A549 (cell line): ENCODE measurements around the gene GNPDA2. TPM values are rescaled to one million over a fixed set of nuclear protein-coding genes. Genes with fewer than 3 reads are reported as not detected.

ENCODE experiments used
- ATAC-seq, 2 experiments: fragments of 200-7000 bp in 1 of 2; fragments of >200 bp in 1 of 2; cut with Nextera tagmentation in 1 of 2; cut with Tn5 transposase in 1 of 2; 3 replicates each; pipeline versions ENCODE4 v1.8.0 to v1.9.1; 2018 to 2020; ENCODE audit warnings: mild to moderate bottlenecking in 1 of 2, moderate library complexity in 1 of 2
- CTCF ChIA-PET: fragments of 300-600 bp; sonication (Branson Sonifier 250); formaldehyde crosslinking; extraction: SDS; loops from one replicate; lab custom pipeline; 2021; ENCODE audit warnings: antibody characterized with exemption, inconsistent platforms; lab: Yijun Ruan, JAX
- POLR2A ChIA-PET: fragments of 350-600 bp; formaldehyde crosslinking; extraction: SDS; loops from one replicate; lab custom pipeline; 2021; ENCODE audit warnings: antibody characterized with exemption, inconsistent platforms; lab: Yijun Ruan, JAX
- DNase-seq, 2 experiments: peaks; one replicate each; pipeline versions ENCODE4 v3.0.0 to v3.0.0-alpha.2; 2011 to 2016; ENCODE audit warnings: low read depth in 1 of 2, low spot score in 1 of 2
- FAIRE-seq: peaks from 2 replicates; lab custom pipeline; 2011; peaks lifted over from hg19 to GRCh38; lab: Jason Lieb, UNC
- H3K27ac ChIP-seq, 2 experiments: fragments of >200 bp; sonication (Bioruptor Twin); formaldehyde crosslinking; 3 replicates each; pipeline ENCODE4 v1.5.1; 2016 to 2017
- H3K4me1 ChIP-seq: fragments of >200 bp; sonication (Bioruptor Twin); formaldehyde crosslinking; 3 replicates; pipeline ENCODE4 v1.6.1; 2016
- H3K4me2 ChIP-seq: fragments of >200 bp; sonication (Bioruptor Twin); formaldehyde crosslinking; 3 replicates; pipeline ENCODE4 v1.6.1; 2016
- H3K4me3 ChIP-seq: fragments of >200 bp; sonication (Bioruptor Twin); formaldehyde crosslinking; 3 replicates; pipeline ENCODE4 v1.5.1; 2016
- H3K9me3 ChIP-seq: fragments of >200 bp; sonication (Bioruptor Twin); formaldehyde crosslinking; 3 replicates; pipeline ENCODE4 v1.6.1; 2016
- BCL3 ChIP-seq: fragments of >200 bp; sonication (Bioruptor Twin); formaldehyde crosslinking; IDR thresholded peaks from 3 replicates; pipeline ENCODE4 v1.6.1; 2016
- BHLHE40 ChIP-seq: IDR thresholded peaks from 2 replicates; pipeline ENCODE4 v1.6.1; 2012; ENCODE audit warnings: low read depth, low read length, inconsistent platforms
- CBX2 ChIP-seq: fragments of 200-600 bp; sonication (generic); IDR thresholded peaks from 2 replicates; pipeline ENCODE4 v1.6.1; 2016; ENCODE audit warnings: low read depth, mild to moderate bottlenecking, borderline replicate concordance
- GATA3 ChIP-seq: IDR thresholded peaks from 2 replicates; pipeline ENCODE4 v1.6.1; 2012; ENCODE audit warnings: borderline replicate concordance
- KDM1A ChIP-seq: fragments of 200-600 bp; sonication (generic); IDR thresholded peaks from 2 replicates; pipeline ENCODE4 v1.6.1; 2016; ENCODE audit warnings: low read depth, mild to moderate bottlenecking
- KDM5A ChIP-seq: fragments of 200-600 bp; sonication (generic); IDR thresholded peaks from 2 replicates; pipeline ENCODE4 v1.6.1; 2016; ENCODE audit warnings: antibody characterized with exemption, mild to moderate bottlenecking
- MAZ ChIP-seq: fragments of 150-350 bp; IDR thresholded peaks from 2 replicates; pipeline ENCODE4 v1.6.1; 2014; ENCODE audit warnings: antibody characterized with exemption, low read depth, low read length, borderline replicate concordance
- NFE2L2 ChIP-seq: fragments of 150-350 bp; conservative IDR thresholded peaks from 2 replicates; pipeline ENCODE4 v1.6.1; 2014; ENCODE audit warnings: low read length
- NPAS2 ChIP-seq: fragments of 250-450 bp; sonication (Bioruptor Pico); IDR thresholded peaks from 2 replicates; pipeline ENCODE4 v1.8.0; 2022; ENCODE audit warnings: mild to moderate bottlenecking, moderate library complexity, borderline replicate concordance
- RAD21 ChIP-seq, 2 experiments: fragments of >200 bp in 1 of 2; sonication (Bioruptor Twin) in 1 of 2; formaldehyde crosslinking in 1 of 2; IDR thresholded peaks in 1 of 2; conservative IDR thresholded peaks in 1 of 2; 2 replicates in 1 of 2; 3 replicates in 1 of 2; pipeline ENCODE4 v1.6.1; 2012 to 2018; ENCODE audit warnings: inconsistent platforms in 1 of 2
- RARB ChIP-seq: fragments of 250-450 bp; sonication (Bioruptor Pico); IDR thresholded peaks from 2 replicates; pipeline ENCODE4 v1.8.0; 2021; ENCODE audit warnings: mild to moderate bottlenecking, moderate library complexity
- RFX5 ChIP-seq: fragments of 450-650 bp; IDR thresholded peaks from 2 replicates; pipeline ENCODE4 v1.7.1; 2014; ENCODE audit warnings: antibody characterized with exemption, mild to moderate bottlenecking, moderate library complexity
- RNF2 ChIP-seq: fragments of 200-600 bp; sonication (generic); IDR thresholded peaks from 2 replicates; pipeline ENCODE4 v1.6.1; 2016; ENCODE audit warnings: low read depth, mild to moderate bottlenecking, antibody characterized with exemption, moderate library complexity, borderline replicate concordance
- SMC3 ChIP-seq: fragments of >200 bp; sonication (Bioruptor Twin); formaldehyde crosslinking; IDR thresholded peaks from 3 replicates; pipeline ENCODE4 v1.6.1; 2018; ENCODE audit warnings: inconsistent platforms
- SREBF2 ChIP-seq: fragments of 450-650 bp; IDR thresholded peaks from 2 replicates; pipeline ENCODE4 v1.6.1; 2014; ENCODE audit warnings: mild to moderate bottlenecking, moderate library complexity
- TFCP2L1 ChIP-seq: fragments of 250-450 bp; sonication (Bioruptor Pico); IDR thresholded peaks from 2 replicates; pipeline ENCODE4 v1.5.0; 2021; ENCODE audit warnings: mild to moderate bottlenecking
- ZC3H11A ChIP-seq: fragments of 450-650 bp; IDR thresholded peaks from 2 replicates; pipeline ENCODE4 v1.6.1; 2014; ENCODE audit warnings: antibody characterized with exemption, mild to moderate bottlenecking
- ZSCAN20 ChIP-seq: fragments of 250-450 bp; sonication (Bioruptor Pico); IDR thresholded peaks from 2 replicates; pipeline ENCODE4 v1.8.0; 2022; ENCODE audit warnings: mild to moderate bottlenecking, moderate library complexity
- WGBS: methylation state at CpG from one replicate; pipeline ENCODE4 v1.1.6; 2017; ENCODE audit errors: missing lambda C conversion rate; 5-methylcytosine and 5-hydroxymethylcytosine counted together
- polyA plus RNA-seq, 4 experiments: library from polyadenylated mRNA; depleted of rRNA in 3 of 4; stranded (reverse); fragments of >200 nt; fragmentation: RNase III in 1 of 4; extraction: RNeasy Plus Mini Kit Qiagen cat#74134 plus additional on column Dnase treatment in 1 of 4; gene quantifications; 2 replicates in 3 of 4; 3 replicates in 1 of 4; pipeline ENCODE4 v1.2.3, GENCODE V29; 2011 to 2017
- TF ChIP-seq, protein P1 (sequence below): fragments of 250-450 bp; sonication (Bioruptor Pico); IDR thresholded peaks from 2 replicates; pipeline ENCODE4 v1.5.0; 2021; ENCODE audit warnings: mild to moderate bottlenecking, moderate library complexity, borderline replicate concordance
- TF ChIP-seq, protein P2 (sequence below): IDR thresholded peaks from 2 replicates; pipeline ENCODE4 v1.6.1; 2012
- TF ChIP-seq, protein P3 (sequence below): fragments of >200 bp; sonication (Bioruptor Twin); formaldehyde crosslinking; IDR thresholded peaks from 2 replicates; pipeline ENCODE4 v1.6.1; 2016

GNPDA2 gene
- polyA plus RNA-seq, 2 of the 4 experiments (the other 2 are of a cell fraction), result 12.2 to 19.7 TPM

DNA sequence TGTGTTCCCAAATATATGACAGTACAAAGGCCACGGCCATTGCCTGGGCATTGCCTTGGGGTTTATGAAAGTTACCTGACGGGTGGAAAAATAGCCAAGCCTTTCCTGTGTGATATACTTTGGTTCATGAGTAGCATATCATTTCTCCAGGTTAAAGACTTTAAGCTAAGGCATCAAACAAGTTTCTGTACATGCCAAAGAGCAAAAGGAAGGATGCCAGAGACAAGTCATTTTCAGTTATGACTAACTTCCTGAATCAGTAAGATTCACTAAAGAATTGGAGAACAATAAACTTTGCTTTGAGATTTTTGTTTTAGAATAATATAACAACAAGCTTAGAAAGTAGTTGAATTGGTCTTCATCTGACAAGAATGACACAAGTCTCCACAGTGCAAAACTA lies 57.8 kb downstream of the GNPDA2 start:
- CTCF ChIA-PET, result interaction anchor here (1.0 kb wide), 1 partner anchor 9 kb away, joined by 3 read pairs; the partner anchor contains the start of gene GUF1

GRCh38 chr4:44663539-44664263 lies 62.7 kb downstream of the GNPDA2 start:
- ChIA-PET POLR2A (no interaction called here), CTCF (no interaction called here)
- ATAC-seq, result no peak
- Histone ChIP-seq H3K4me1 (no peaks in the 10 kb centered on the region), H3K4me2 (no peak overlapping the region), H3K27ac (no peak overlapping the region), H3K9me3 (no peaks in the 10 kb centered on the region), H3K4me3 (no peak overlapping the region)
- TF ChIP-seq NFE2L2 (no peak), GATA3 (no peak), SREBF2 (no peak), TFCP2L1 (CRISPR knock-in tag) (no peak), KDM5A (no peak)
- TF ChIP-seq, protein P1, sequence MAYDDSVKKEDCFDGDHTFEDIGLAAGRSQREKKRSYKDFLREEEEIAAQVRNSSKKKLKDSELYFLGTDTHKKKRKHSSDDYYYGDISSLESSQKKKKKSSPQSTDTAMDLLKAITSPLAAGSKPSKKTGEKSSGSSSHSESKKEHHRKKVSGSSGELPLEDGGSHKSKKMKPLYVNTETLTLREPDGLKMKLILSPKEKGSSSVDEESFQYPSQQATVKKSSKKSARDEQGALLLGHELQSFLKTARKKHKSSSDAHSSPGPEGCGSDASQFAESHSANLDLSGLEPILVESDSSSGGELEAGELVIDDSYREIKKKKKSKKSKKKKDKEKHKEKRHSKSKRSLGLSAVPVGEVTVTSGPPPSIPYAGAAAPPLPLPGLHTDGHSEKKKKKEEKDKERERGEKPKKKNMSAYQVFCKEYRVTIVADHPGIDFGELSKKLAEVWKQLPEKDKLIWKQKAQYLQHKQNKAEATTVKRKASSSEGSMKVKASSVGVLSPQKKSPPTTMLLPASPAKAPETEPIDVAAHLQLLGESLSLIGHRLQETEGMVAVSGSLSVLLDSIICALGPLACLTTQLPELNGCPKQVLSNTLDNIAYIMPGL (CRISPR knock-in tag), result no peak
- DNase-seq, result no peak
- WGBS, result 60% methylated on average over 10 of the region's 20 CpGs
- no peak for FAIRE-seq

More for the DNA sequence above, 57.8 kb downstream of the GNPDA2 start:
- ATAC-seq (no peak), DNase-seq (no peak), FAIRE-seq (no peak)
- Histone ChIP-seq H3K4me1 (no peaks in the 10 kb centered on the region), H3K4me2 (no peak overlapping the region), H3K27ac (no peak overlapping the region), H3K9me3 (no peaks in the 10 kb centered on the region), H3K4me3 (no peak overlapping the region)
- WGBS, result 12% methylated on average over 2 of the region's 2 CpGs
- TF ChIP-seq, protein P2, sequence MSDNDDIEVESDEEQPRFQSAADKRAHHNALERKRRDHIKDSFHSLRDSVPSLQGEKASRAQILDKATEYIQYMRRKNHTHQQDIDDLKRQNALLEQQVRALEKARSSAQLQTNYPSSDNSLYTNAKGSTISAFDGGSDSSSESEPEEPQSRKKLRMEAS, result no peak
- TF ChIP-seq RNF2, result no peak
- no peak for TF ChIP-seq BHLHE40
- no peak for TF ChIP-seq RFX5
- no peak for TF ChIP-seq RAD21 (conservative IDR thresholded peaks at IDR 0.05 in 1 of 2, IDR thresholded peaks at IDR 0.05 in 1 of 2)
- TF ChIP-seq SMC3, result no peak
- TF ChIP-seq, protein P1 (CRISPR knock-in tag), result no peak
- no peak for TF ChIP-seq CBX2
- no peak for TF ChIP-seq MAZ
- TF ChIP-seq ZSCAN20, result no peak
- no peak for TF ChIP-seq KDM5A
- TF ChIP-seq ZC3H11A, result no peak
- no peak for TF ChIP-seq RARB (CRISPR knock-in tag)
- TF ChIP-seq, all 56 proteins: peak for 0
- POLR2A ChIA-PET, result interaction anchor here (0.7 to 0.9 kb wide), 2 partner anchors 10 to 219 kb away, joined by 3 read pairs; partner anchors contain the start of gene GUF1

DNA sequence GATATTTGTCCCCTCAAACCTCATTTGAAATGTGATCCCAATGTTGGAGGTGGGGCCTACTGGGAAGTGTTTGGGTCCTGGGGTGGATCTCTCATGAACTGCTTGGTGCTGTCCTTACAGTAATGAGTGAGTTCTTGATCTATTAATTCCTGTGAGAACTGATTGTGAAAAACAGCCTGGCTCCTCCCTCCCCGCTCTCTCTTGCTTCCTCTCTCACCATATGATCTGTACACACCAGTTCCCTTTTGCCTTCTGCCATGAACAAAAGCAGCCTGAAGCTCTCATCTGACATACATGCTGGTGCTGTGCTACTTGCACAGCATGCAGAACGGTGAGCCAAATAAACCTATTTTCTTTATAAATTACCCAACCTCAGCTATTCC lies 63.7 kb downstream of the GNPDA2 start:
- Histone ChIP-seq H3K4me1 (no peaks in the 10 kb centered on the region), H3K27ac (no peak overlapping the region), H3K4me3 (no peak overlapping the region), H3K4me2 (no peak overlapping the region), H3K9me3 (no peaks in the 10 kb centered on the region)
- TF ChIP-seq NPAS2 (no peak), KDM1A (no peak), BCL3 (no peak)
- TF ChIP-seq, protein P3, sequence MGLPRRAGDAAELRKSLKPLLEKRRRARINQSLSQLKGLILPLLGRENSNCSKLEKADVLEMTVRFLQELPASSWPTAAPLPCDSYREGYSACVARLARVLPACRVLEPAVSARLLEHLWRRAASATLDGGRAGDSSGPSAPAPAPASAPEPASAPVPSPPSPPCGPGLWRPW, result no peak
- no peak for FAIRE-seq
- no peak for ATAC-seq
- WGBS, result 50% methylated on average over 2 of the region's 2 CpGs
- POLR2A ChIA-PET, result no interaction called here
- DNase-seq, result no peak
- CTCF ChIA-PET, result no interaction called here
